HepG2 (cell line): Measurements from ENCODE around the gene SYT14.

Source experiments
- CTCF ChIP-seq: sonication (generic); formaldehyde crosslinking; IDR thresholded peaks from 2 replicates; pipeline ENCODE4 v1.5.0; 2020; ENCODE audit warnings: mild to moderate bottlenecking, missing genetic modification reagents, moderate library complexity
- GABPB1 ChIP-seq: IDR thresholded peaks from 2 replicates; pipeline ENCODE4 v1.6.1; 2016; ENCODE audit warnings: mild to moderate bottlenecking, missing genetic modification reagents, moderate library complexity, missing compliant biosample characterization
- HBP1 ChIP-seq: IDR thresholded peaks from 2 replicates; pipeline ENCODE4 v1.6.1; 2016; ENCODE audit warnings: low read depth, control low read depth
- JUNB ChIP-seq: sonication (generic); formaldehyde crosslinking; IDR thresholded peaks from 2 replicates; pipeline ENCODE4 v1.8.0; 2022; ENCODE audit warnings: missing genetic modification reagents, mild to moderate bottlenecking, borderline replicate concordance
- MTA3 ChIP-seq: sonication (generic); formaldehyde crosslinking; IDR thresholded peaks from 2 replicates; pipeline ENCODE4 v1.4.0; 2020; ENCODE audit warnings: missing genetic modification reagents
- SP2 ChIP-seq: sonication (generic); formaldehyde crosslinking; IDR thresholded peaks from 2 replicates; pipeline ENCODE4 v1.5.1; 2020; ENCODE audit warnings: mild to moderate bottlenecking, missing genetic modification reagents
- ZNF263 ChIP-seq: sonication (generic); formaldehyde crosslinking; IDR thresholded peaks from 2 replicates; pipeline ENCODE4 v1.4.0; 2020; ENCODE audit warnings: missing genetic modification reagents

- no peak for TF ChIP-seq GABPB1 (CRISPR knock-in tag)
- no peak for TF ChIP-seq CTCF (CRISPR knock-in tag)
- no peak for TF ChIP-seq MTA3 (CRISPR knock-in tag)
- TF ChIP-seq ZNF263 (CRISPR knock-in tag) = no peak
- TF ChIP-seq HBP1 (CRISPR knock-in tag) = no peak
- no peak for TF ChIP-seq JUNB
- no peak for TF ChIP-seq SP2 (CRISPR knock-in tag)
These were observed 18.1 kb downstream of the SYT14 start for GRCh38 chr1:209956116-209956515.
